Measurements from ENCODE around the gene PTTG1IP.
A peak's percentile ranks its signal among the peaks of the same experiment; 100 is the strongest.

PTTG1IP gene

GRCh38 chr21:44908908-44909307, 35.4 kb upstream of the PTTG1IP start:
- no peak for DNase-seq (ENCODE audit: low spot score)

GRCh38 chr21:44907966-44908895, 34.7 kb upstream of the PTTG1IP start:
- no peak for DNase-seq (ENCODE audit: low spot score)

GRCh38 chr21:44907225-44907965, 33.9 kb upstream of the PTTG1IP start:
- no peak for DNase-seq (ENCODE audit: low spot score)

GRCh38 chr21:44905728-44906090, 32.2 kb upstream of the PTTG1IP start:
- DNase-seq (ENCODE audit: low spot score): no peak

GRCh38 chr21:44905016-44905727, 31.7 kb upstream of the PTTG1IP start:
- no peak for DNase-seq (ENCODE audit: low spot score)

GRCh38 chr21:44904141-44904923, 30.8 kb upstream of the PTTG1IP start:
- no peak for DNase-seq (ENCODE audit: low spot score)

- no peak for DNase-seq (ENCODE audit: low spot score)
These were observed 30.2 kb upstream of the PTTG1IP start for GRCh38 chr21:44903689-44904088.

GRCh38 chr21:44903050-44903685, 29.7 kb upstream of the PTTG1IP start:
- no peak for DNase-seq (ENCODE audit: low spot score)

- DNase-seq (ENCODE audit: low spot score): no peak
These were observed 29.0 kb upstream of the PTTG1IP start for GRCh38 chr21:44902268-44903049.

GRCh38 chr21:44901391-44902074, 28.0 kb upstream of the PTTG1IP start:
- no peak for DNase-seq (ENCODE audit: low spot score)

- no peak for DNase-seq (ENCODE audit: low spot score)
These were observed 27.2 kb upstream of the PTTG1IP start for GRCh38 chr21:44900559-44901251.

GRCh38 chr21:44899768-44900558, 26.5 kb upstream of the PTTG1IP start:
- DNase-seq (ENCODE audit: low spot score): no peak

- DNase-seq (ENCODE audit: low spot score): no peak
These were observed 25.6 kb upstream of the PTTG1IP start for GRCh38 chr21:44898851-44899767.

- no peak for DNase-seq (ENCODE audit: low spot score)
These were observed 24.6 kb upstream of the PTTG1IP start for GRCh38 chr21:44898011-44898488.

GRCh38 chr21:44897326-44898010, 24.0 kb upstream of the PTTG1IP start:
- peak; percentile 47 for DNase-seq (ENCODE audit: low spot score)

GRCh38 chr21:44896561-44897286, 23.2 kb upstream of the PTTG1IP start:
- DNase-seq (ENCODE audit: low spot score): no peak

All from SW480 (cell line).